ENCODE results near the gene LEFTY1. TPM values are rescaled to one million over a fixed set of nuclear protein-coding genes. Genes with fewer than 3 reads are reported as not detected.

The LEFTY1 gene
- total and polyA plus RNA-seq, 2 experiments from 2014 or later = 3.9 to 5.8 TPM

DNA sequence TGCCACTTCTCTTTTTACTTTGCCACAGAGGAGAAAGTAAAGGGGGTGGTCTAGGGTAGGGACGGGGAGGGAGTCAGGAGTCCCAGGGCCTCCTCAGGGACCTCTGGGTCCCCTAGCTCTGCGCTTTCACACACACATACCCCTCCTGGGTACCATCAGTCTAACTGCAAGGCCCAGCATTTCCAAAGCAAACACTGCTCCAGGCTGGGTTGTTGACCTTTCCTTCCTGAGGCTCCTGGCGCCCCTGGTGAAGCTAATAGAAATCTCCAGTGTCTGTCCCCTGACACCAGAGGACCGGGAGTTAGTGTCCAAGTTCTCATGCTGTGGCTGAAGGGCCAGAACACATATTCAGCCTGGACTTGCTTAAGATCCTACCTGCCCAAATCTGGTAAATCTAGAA is 10.7 kb downstream of the LEFTY1 start:
- no peaks in the 10 kb centered on the region for H3K9me3 ChIP-seq (ENCODE audit: low read depth)
- H3K36me3 ChIP-seq (replicated peaks; ENCODE audit: insufficient read depth, low read depth) = no peaks in the 10 kb centered on the region
- H3K4me2 ChIP-seq = peak overlapping the region; percentile 99
- no peak overlapping the region for H2AFZ ChIP-seq
- H4K20me1 ChIP-seq (ENCODE audit: insufficient read depth, poor library complexity, severe bottlenecking) = no peaks in the 10 kb centered on the region
- no peaks in the 10 kb centered on the region for H3K27me3 ChIP-seq
- TF ChIP-seq EZH2phosphoT487 (IDR thresholded peaks at IDR 0.05; ENCODE audit: low read depth, severe bottlenecking, unreplicated experiment) = no peak
- TF ChIP-seq EZH2 (IDR thresholded peaks at IDR 0.05; ENCODE audit: borderline replicate concordance) = no peak
- TF ChIP-seq, protein P1, sequence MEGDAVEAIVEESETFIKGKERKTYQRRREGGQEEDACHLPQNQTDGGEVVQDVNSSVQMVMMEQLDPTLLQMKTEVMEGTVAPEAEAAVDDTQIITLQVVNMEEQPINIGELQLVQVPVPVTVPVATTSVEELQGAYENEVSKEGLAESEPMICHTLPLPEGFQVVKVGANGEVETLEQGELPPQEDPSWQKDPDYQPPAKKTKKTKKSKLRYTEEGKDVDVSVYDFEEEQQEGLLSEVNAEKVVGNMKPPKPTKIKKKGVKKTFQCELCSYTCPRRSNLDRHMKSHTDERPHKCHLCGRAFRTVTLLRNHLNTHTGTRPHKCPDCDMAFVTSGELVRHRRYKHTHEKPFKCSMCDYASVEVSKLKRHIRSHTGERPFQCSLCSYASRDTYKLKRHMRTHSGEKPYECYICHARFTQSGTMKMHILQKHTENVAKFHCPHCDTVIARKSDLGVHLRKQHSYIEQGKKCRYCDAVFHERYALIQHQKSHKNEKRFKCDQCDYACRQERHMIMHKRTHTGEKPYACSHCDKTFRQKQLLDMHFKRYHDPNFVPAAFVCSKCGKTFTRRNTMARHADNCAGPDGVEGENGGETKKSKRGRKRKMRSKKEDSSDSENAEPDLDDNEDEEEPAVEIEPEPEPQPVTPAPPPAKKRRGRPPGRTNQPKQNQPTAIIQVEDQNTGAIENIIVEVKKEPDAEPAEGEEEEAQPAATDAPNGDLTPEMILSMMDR (IDR thresholded peaks at IDR 0.05; ENCODE audit: poor library complexity) = no peak
- H3K4me1 ChIP-seq (ENCODE audit: insufficient read depth) = peaks cover 54% of the 10 kb centered on the region
- H3K9me2 ChIP-seq (replicated peaks; ENCODE audit: insufficient read depth) = no peaks in the 10 kb centered on the region
- H3K79me2 ChIP-seq = peaks cover 61% of the 10 kb centered on the region
- H3K27ac ChIP-seq = peak overlapping the region; percentile 98
- H3K4me3 ChIP-seq = no peak overlapping the region
- no peak for DNase-seq (ENCODE audit: low spot score)
- 75% methylated on average over 4 of the region's 4 CpGs for WGBS (ENCODE audit: low lambda C conversion rate, missing lambda C conversion rate)

DNA sequence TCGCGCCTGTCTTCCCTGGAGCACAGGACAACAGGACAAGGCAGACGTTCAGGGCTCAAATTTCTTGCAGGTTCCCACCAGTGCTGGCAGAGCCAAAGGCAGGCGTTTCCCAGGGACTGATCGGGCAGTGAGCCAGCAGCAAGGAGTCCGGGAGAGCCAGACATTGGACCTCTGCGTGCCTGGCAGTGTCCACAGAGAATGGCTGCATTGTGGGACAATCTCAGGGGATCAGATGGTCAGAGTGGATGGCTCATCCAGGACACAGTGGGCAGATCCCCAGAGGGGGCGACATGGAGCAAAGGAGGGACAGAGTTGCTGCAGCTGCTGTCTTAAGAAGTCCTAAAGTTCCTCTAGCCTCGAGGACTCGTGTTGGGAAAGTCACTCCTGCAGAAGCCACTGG is 11.4 kb downstream of the LEFTY1 start:
- 62% methylated on average over 10 of the region's 10 CpGs for WGBS (ENCODE audit: low lambda C conversion rate, missing lambda C conversion rate)
- Histone ChIP-seq H3K9me2 (replicated peaks; ENCODE audit: insufficient read depth) (no peaks in the 10 kb centered on the region), H3K9me3 (ENCODE audit: low read depth) (no peaks in the 10 kb centered on the region), H3K4me2 (peak overlapping the region; percentile 99), H3K4me3 (no peak overlapping the region), H4K20me1 (ENCODE audit: insufficient read depth, poor library complexity, severe bottlenecking) (no peaks in the 10 kb centered on the region), H3K27ac (peak overlapping the region; percentile 98), H2AFZ (no peak overlapping the region), H3K4me1 (ENCODE audit: insufficient read depth) (peaks cover 50% of the 10 kb centered on the region), H3K27me3 (no peaks in the 10 kb centered on the region), H3K36me3 (replicated peaks; ENCODE audit: insufficient read depth, low read depth) (no peaks in the 10 kb centered on the region), H3K79me2 (peaks cover 56% of the 10 kb centered on the region)
- no peak for TF ChIP-seq EZH2phosphoT487 (IDR thresholded peaks at IDR 0.05; ENCODE audit: low read depth, severe bottlenecking, unreplicated experiment)
- TF ChIP-seq, protein P1 (IDR thresholded peaks at IDR 0.05; ENCODE audit: poor library complexity) = peak; percentile 33
- peak; percentile 60 for DNase-seq (ENCODE audit: low spot score)

DNA sequence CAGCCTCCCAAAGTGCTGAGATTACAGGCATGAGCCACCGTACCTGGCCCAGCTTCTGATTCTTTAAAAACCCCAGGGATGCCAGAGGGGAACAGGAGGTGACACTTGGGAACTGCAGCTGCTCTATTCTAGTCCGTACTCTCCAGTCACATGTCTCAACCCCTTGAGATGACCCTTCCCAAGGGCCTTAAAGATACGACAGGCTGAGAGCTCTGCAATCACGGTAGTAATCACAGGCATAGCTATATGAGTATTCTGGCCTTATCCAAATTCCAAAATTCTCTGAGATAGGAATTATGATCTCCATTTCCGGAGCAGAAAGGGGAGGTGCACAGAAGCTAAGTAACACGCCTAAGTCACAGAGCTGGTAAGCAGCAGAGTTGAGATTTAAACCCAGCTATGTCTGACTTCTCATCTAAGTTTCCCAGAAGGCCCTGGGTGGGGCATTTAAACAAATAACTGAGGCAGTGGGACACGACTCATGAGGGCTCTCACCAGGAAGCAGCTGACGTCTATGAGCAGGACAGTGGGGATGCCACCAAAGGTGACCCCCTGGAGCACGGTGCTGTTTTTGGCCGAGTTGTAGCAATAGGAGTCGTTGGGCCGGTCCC is 11.9 kb downstream of the LEFTY1 start:
- Histone ChIP-seq H3K36me3 (replicated peaks; ENCODE audit: insufficient read depth, low read depth) (no peaks in the 10 kb centered on the region), H3K9me2 (replicated peaks; ENCODE audit: insufficient read depth) (no peaks in the 10 kb centered on the region), H2AFZ (no peak overlapping the region), H3K79me2 (peaks cover 55% of the 10 kb centered on the region), H3K27ac (peak overlapping the region; percentile 98), H3K4me3 (no peak overlapping the region), H4K20me1 (ENCODE audit: insufficient read depth, poor library complexity, severe bottlenecking) (no peaks in the 10 kb centered on the region), H3K9me3 (ENCODE audit: low read depth) (no peaks in the 10 kb centered on the region), H3K4me1 (ENCODE audit: insufficient read depth) (peaks cover 55% of the 10 kb centered on the region), H3K27me3 (no peaks in the 10 kb centered on the region), H3K4me2 (no peak overlapping the region)
- TF ChIP-seq, protein P1 (IDR thresholded peaks at IDR 0.05; ENCODE audit: poor library complexity) = no peak
- no peak for TF ChIP-seq EZH2phosphoT487 (IDR thresholded peaks at IDR 0.05; ENCODE audit: low read depth, severe bottlenecking, unreplicated experiment)
- 97% methylated on average over 12 of the region's 12 CpGs for WGBS (ENCODE audit: low lambda C conversion rate, missing lambda C conversion rate)
- DNase-seq (ENCODE audit: low spot score) = no peak

Measured in hepatocyte (in vitro differentiated cells).